ENCODE measurements around the gene DDX3X.

Gene DDX3X

DNA sequence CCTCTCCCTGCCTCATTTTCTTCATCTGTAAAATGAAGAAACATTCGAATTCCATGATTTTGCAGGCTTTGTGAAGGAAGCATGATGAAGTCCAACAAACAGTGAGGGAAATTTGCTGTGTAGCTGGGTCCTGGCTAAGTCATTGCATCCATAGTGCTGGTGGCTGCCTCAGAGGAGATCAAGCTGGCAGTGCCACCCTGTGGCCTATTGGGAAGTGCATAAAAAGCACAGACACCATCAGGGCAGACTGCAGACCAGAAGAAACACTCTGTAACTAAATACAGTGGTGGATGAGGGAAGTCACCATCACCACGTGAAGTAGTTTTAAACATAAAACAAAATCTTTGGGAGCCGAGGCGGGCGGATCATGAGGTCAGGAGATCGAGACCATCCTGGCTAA is 40.7 kb upstream of the DDX3X start:
- Histone ChIP-seq H3K79me2 (ENCODE audit: insufficient read depth, low read depth) (no peaks in the 10 kb centered on the region), H2AFZ (ENCODE audit: low read depth) (no peak overlapping the region), H3K36me3 (ENCODE audit: insufficient read depth) (no peaks in the 10 kb centered on the region), H3K4me1 (ENCODE audit: low read depth, poor library complexity, severe bottlenecking) (no peaks in the 10 kb centered on the region), H3K4me3 (IDR thresholded peaks at IDR 0.05; ENCODE audit: insufficient read depth, low read depth, low read length) (no peak overlapping the region), H3K27me3 (ENCODE audit: insufficient read depth, low read depth) (no peaks in the 10 kb centered on the region), H3K27ac (no peak overlapping the region), H3K9ac (no peak overlapping the region), H4K20me1 (ENCODE audit: insufficient read depth) (no peaks in the 10 kb centered on the region), H3K4me2 (no peak overlapping the region)
- TF ChIP-seq, protein P1, sequence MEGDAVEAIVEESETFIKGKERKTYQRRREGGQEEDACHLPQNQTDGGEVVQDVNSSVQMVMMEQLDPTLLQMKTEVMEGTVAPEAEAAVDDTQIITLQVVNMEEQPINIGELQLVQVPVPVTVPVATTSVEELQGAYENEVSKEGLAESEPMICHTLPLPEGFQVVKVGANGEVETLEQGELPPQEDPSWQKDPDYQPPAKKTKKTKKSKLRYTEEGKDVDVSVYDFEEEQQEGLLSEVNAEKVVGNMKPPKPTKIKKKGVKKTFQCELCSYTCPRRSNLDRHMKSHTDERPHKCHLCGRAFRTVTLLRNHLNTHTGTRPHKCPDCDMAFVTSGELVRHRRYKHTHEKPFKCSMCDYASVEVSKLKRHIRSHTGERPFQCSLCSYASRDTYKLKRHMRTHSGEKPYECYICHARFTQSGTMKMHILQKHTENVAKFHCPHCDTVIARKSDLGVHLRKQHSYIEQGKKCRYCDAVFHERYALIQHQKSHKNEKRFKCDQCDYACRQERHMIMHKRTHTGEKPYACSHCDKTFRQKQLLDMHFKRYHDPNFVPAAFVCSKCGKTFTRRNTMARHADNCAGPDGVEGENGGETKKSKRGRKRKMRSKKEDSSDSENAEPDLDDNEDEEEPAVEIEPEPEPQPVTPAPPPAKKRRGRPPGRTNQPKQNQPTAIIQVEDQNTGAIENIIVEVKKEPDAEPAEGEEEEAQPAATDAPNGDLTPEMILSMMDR (conservative IDR thresholded peaks at IDR 0.05; ENCODE audit: low read depth, low read length) = 0 out of 2 replicates have a peak, but pooled peaks have one; percentile 28

DNA sequence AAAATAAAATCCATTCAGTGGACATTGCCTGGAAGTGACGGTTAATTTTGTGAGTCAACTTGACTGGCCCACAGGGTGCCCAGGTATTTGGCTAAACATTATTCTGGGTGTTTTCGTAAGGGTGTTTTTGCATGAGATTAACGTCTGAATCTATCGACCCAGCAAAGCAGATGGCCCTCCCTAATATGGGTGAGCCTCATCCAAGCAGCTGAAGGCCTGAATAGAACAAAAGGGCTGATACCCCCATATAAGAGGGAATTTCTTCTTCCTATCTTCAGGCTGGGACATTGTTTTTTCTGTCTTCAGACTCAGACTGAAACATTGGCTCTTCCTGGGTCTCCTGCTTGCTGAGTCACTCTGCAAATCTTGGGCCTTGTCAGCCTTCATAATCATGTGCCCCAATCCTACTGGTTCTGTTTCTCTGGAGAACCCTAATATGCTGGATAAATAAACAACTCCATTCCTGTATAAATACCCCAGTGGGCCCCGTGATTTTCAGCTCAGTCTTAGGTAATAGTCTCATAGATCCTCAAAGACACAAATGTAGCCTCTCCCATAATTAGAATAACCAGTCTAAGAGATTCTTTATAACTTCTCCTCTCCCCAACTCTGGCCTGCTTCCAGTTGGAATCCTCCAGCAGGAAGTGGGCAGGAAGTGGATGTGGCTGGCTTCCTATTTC is 33.1 kb upstream of the DDX3X start:
- Histone ChIP-seq H3K79me2 (ENCODE audit: insufficient read depth, low read depth) (no peaks in the 10 kb centered on the region), H2AFZ (ENCODE audit: low read depth) (no peak overlapping the region), H3K27me3 (ENCODE audit: insufficient read depth, low read depth) (no peaks in the 10 kb centered on the region), H4K20me1 (ENCODE audit: insufficient read depth) (no peaks in the 10 kb centered on the region), H3K4me1 (ENCODE audit: low read depth, poor library complexity, severe bottlenecking) (peaks cover 8% of the 10 kb centered on the region), H3K4me2 (no peak overlapping the region), H3K4me3 (IDR thresholded peaks at IDR 0.05; ENCODE audit: insufficient read depth, low read depth, low read length) (no peak overlapping the region), H3K27ac (no peak overlapping the region), H3K9ac (no peak overlapping the region), H3K36me3 (ENCODE audit: insufficient read depth) (no peaks in the 10 kb centered on the region)
- TF ChIP-seq, protein P1 (conservative IDR thresholded peaks at IDR 0.05; ENCODE audit: low read depth, low read length) = no peak

DNA sequence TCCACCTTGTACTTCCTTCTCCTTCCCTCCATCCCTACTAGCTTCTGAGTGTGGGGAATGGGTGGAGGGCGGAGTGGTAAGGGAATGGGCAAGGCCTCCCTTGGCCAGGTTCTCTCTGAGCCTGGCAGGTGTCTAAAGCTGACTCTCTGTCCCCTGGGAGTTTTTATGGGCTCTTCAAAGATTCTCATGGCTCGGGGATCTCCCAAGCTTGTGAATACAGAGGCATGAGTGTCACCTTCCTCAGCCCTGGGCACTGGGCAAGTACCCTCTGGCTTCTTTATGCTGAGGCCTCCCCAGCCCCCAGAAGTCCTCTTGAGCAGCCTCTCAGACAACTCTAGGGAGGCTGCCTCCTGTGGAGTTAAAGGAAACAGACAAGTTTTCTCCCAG is 32.5 kb upstream of the DDX3X start:
- Histone ChIP-seq H3K9ac (no peak overlapping the region), H3K4me2 (no peak overlapping the region), H3K79me2 (ENCODE audit: insufficient read depth, low read depth) (no peaks in the 10 kb centered on the region), H3K27ac (no peak overlapping the region), H3K36me3 (ENCODE audit: insufficient read depth) (no peaks in the 10 kb centered on the region), H4K20me1 (ENCODE audit: insufficient read depth) (no peaks in the 10 kb centered on the region), H3K4me1 (ENCODE audit: low read depth, poor library complexity, severe bottlenecking) (peaks cover 8% of the 10 kb centered on the region), H3K4me3 (IDR thresholded peaks at IDR 0.05; ENCODE audit: insufficient read depth, low read depth, low read length) (no peak overlapping the region), H3K27me3 (ENCODE audit: insufficient read depth, low read depth) (no peaks in the 10 kb centered on the region), H2AFZ (ENCODE audit: low read depth) (no peak overlapping the region)
- TF ChIP-seq, protein P1 (conservative IDR thresholded peaks at IDR 0.05; ENCODE audit: low read depth, low read length) = no peak

DNA sequence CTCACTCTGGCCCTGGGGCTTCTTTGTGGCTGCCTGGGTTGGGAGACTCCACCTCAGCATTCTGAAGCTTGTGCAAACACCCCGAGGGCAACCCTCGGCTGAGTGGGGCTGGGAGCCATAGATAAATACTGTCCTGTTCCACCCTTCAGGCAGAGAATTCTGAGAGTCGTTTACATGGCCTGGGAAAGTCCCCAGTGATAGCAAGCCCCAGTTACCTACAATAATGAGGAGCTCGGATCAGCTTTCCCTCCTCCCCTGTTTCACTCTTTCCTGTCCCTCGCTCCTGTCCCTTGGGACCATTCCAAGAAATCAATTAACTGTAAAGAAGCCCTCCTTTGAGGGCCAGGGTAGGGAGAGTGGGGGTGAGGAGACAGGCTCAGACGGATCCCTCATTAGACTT is 31.6 kb upstream of the DDX3X start:
- Histone ChIP-seq H3K36me3 (ENCODE audit: insufficient read depth) (no peaks in the 10 kb centered on the region), H4K20me1 (ENCODE audit: insufficient read depth) (no peaks in the 10 kb centered on the region), H3K27me3 (ENCODE audit: insufficient read depth, low read depth) (no peaks in the 10 kb centered on the region), H3K4me3 (IDR thresholded peaks at IDR 0.05; ENCODE audit: insufficient read depth, low read depth, low read length) (no peak overlapping the region), H3K9ac (no peak overlapping the region), H3K27ac (no peak overlapping the region), H3K4me2 (no peak overlapping the region), H2AFZ (ENCODE audit: low read depth) (no peak overlapping the region), H3K4me1 (ENCODE audit: low read depth, poor library complexity, severe bottlenecking) (peaks cover 8% of the 10 kb centered on the region), H3K79me2 (ENCODE audit: insufficient read depth, low read depth) (no peaks in the 10 kb centered on the region)
- TF ChIP-seq, protein P1 (conservative IDR thresholded peaks at IDR 0.05; ENCODE audit: low read depth, low read length) = no peak
